Measurements from ENCODE around the gene ZNF625.
"Not testable (repeated sequence)": the region's sequence is repeated elsewhere in the genome, so short reads cannot be mapped to it uniquely, and the experiment has no call there.

ZNF625 gene

DNA sequence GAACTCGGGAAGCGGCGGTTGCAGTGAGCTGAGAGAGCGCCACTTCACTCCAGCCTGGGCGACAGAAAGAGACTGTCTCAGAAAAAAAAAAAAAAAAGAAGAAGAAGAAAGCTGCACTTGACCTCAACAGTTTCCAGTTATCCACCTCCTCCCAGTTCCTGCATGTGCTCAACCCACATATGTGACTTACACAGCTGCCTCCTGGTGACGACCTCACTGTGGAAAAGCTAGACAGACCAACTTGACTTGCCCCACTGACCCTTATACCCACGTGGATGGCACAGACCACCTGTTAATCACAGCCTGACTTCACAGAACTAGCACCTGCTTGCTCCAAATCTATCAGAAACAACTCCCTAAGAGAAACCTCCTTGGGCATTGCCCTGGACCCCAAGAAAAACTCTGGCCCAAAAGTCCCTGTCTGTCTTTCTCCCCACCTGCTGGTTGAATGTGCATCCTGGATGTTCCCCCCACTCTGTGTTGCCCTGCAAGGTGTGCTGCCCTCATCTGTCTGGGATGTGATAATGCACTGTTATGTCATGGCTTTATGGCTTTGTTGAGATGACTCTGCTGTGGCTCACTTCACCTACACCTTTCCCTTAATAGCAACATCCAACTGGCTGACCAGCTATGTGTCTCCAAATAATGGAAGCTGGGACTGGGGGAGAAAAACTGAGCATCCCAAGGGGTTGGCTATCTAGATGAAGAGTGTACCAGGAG is 19.2 kb downstream of the ZNF625 start:
- DNase-seq = no peak

DNA sequence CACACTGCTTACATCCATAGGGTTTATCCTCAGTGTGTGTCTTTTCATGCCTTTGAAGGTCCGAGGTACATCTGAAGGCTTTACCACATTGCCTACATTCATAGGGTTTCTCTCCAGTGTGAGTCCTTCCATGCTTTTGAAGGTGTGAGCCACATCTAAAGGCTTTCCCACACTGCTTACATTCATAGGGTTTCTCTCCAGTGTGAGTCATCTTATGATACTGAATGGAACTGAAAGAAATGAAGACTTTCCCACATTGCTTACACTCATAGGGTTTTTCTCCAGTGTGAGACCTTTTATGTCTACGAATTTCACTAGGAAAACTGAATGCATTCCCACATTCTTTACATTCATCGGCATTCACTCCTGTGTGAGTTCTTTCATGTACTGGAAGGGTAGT is 23.5 kb downstream of the ZNF625 start:
- no peak for DNase-seq

DNA sequence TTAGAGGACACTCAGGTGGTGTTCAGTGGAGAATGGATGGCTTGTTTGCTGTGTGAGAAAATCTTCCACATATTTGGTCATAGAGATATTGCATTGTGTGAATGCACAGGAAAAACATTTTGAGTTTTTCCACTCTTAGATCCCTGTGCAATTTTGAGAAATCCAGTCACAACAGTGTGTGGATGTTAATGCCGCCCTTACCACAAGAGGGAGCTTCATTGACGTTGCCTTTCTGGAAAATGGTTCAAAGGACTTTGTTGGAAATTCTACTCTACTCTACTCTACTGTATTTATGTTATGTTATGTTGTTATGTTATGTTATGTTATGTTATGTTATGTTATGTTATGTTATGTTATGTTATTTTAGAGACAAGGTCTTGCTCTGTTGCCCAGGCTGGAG is 29.8 kb downstream of the ZNF625 start:
- DNase-seq = no peak

DNA sequence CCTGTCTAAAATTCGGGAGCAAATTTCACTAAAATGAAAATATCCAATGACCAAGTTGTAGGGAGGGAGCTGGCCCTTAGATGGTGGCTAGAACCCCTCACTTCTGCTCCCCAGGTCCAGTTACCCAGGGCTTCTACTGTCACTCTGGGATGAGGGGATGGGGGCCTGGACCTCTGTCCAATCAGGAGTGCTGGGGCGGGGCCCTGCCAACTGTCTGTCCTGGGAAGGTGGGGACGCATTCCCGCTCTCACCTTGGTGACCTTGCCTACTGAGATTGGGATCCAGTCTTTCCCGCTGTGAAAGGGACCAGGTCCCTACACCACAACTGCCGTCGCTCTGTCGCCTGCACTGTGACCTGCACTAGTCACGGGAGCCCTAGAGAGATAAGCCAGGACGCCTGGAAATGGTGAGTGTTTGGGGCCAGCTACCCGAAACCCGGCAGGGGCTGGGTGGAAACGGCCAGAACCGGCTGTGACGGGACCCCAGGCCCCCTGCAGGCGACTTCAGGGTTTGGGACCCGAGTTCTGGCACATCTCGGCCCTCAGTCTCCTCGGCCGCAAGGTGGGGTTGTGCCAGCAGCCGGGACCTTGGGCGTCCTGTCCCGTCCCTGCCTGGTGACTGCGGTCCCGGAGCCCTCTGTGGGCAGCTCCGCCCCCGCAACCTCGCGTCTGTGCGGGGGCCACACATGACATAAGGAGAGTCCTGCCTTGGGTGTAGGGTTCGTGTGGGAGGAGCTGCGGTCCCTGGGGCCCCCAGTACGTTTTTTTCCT is 39.1 kb downstream of the ZNF625 start:
- no peak for DNase-seq

DNA sequence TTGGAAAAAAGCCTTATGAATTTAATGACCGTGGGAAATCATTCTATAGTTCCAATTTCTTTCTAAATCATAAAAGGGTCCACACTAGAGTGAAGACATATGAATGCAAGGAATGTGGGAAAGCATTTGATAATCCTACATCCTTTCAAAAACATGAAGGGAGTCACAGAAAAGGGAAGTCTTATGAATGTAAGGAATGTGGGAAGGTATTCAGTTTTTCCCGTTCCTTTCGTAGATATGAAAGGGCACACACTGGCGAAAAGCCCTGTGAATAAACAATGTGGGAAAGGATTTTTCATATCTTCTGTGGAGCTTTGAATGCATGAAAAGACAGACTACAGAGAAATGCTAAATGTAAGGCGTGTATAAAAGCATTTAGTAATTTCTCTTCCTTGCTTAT is 43.4 kb downstream of the ZNF625 start:
- DNase-seq = no peak

DNA sequence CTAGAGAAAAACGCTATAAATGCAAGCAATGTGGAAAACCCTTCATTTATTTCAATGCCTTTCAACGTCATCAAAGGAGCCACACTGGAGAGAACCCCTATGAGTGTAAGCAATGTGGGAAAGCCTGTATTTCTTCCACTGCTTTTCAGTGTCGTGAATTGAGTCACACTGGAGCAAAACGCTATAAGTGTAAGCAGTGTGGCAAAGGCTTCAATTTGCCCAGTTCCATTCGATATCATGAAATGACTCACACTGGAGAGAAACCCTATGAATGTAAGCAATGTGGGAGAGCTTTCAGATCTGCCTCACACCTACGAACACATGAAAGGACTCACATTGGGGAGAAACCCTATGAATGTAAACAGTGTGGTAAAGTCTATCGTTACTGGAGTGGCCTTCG is 43.8 kb downstream of the ZNF625 start:
- DNase-seq = no peak

DNA sequence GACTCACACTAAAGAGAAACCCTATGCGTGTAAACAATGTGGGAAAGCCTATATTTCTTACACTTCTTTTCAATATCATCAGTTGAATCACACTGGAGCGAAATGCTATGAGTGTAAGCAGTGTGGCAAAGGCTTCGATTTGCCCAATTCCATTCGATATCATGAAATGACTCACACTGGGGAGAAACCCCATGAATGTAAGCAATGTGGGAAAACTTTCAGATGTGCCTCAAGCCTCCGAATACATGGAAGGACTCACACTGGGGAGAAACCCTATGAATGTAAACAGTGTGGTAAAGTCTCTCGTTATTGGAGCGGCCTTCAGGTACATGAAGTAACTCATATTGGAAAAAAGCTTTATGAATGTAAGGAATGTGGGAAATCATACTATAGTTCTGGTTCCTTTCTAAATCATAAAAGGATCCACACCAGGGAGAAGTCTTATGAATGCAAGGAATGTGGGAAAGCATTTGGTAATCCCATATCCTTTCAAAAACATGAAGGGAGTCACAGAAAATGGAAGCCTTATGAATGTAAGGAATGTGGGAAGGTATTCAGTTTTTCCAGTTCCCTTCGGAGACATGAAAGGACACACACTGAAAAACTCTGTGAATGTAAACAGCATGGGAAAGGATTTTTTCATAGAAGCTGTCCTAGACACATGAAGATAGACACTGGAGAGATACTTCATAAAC is 44.4 kb downstream of the ZNF625 start:
- DNase-seq = no peak

DNA sequence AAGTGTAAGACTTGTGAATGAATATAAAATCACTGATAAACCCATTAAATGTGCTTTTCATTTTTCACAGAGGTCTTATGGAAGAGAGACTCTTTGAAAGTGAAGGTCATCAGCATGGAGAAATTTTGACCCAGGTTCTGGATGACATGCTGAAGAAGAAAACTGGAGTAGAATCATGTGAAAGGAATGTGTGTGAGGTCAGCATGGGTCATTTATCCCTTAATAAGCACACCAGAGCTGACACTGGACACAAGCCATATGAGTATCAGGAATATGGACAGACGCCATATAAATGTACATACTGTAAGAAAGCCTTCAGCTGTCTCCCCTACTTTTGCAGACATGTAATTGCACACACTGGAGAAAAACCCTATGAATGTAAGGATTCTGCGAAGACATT is 45.4 kb downstream of the ZNF625 start:
- no peak for DNase-seq

DNA sequence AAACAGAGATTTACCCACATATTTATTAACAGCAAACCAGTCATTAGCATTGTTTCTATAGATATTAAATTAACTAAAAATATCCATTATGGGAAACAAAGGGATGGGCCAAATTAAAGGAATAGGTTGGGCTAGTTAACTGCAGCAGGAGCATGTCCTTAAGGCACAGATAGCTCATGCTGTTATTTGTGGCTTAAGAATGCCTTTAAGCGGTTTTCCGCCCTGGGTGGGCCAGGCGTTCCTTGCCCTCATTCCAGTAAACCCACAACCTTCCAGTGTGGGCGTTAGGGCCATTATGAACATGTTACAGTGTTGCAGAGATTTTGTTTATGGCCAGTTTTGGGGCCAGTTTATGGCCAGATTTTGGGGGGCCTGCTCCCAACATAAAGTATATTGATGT is 52.6 kb downstream of the ZNF625 start:
- not testable (repeated sequence) for DNase-seq

DNA sequence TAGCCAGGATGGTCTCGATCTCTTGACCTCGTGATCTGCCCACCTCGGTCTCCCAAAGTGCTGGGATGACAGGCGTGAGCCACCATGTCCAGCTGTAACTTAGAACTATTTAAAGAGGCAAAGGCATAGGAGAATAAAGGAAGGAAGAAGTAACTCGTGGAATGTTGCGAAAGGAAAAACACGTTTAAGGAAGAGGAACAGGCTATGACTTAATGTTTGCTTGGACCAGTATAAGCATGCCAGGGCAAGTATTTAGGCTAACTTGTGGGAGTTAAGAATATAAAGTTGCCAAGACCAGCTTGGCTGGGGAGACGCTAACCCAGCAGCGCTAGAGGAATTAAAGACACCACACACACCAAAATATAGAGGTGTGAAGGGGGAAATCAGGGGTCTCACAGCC is 58.5 kb downstream of the ZNF625 start:
- DNase-seq = no peak

DNA sequence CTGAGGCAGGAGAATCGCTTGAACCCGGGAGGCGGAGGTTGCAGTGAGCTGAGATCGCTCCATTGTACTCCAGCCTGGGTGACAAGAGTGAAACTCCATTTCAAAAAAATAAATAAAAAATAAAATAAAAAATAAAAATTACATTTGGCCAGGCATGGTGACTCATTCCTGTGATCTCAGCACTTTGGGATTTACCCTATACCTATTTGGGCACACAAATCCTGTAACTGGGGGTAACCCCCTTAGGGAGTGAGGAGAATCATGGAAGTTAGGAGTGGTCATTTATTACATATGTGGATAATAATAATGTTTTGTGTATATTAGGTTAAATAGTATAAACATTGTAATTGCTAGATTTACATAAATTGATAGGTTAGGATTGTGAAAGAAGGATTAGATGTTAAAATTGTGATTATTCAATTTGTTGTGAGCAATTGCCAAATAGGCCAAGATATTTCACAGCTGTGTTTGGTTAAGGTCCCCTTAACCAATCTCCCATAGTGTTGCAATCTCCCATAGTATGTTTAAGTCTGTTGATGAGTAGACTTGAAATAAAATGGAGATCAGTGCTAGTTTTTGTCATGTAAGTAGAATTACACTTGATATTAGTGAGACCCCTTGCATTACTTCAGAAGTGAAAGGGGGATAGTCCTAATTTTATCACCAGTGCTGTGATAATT is 61.3 kb downstream of the ZNF625 start:
- DNase-seq = no peak
